GM19372 (cell line): ENCODE results near the gene RELCH.

Source experiments
- ATAC-seq: cut with Tn5 transposase; IDR thresholded peaks from one replicate; pipeline ENCODE4 v1.9.1; 2021; ENCODE audit warnings: mild to moderate bottlenecking, low read depth, moderate library complexity; ENCODE audit not compliant: unreplicated experiment

RELCH gene

DNA sequence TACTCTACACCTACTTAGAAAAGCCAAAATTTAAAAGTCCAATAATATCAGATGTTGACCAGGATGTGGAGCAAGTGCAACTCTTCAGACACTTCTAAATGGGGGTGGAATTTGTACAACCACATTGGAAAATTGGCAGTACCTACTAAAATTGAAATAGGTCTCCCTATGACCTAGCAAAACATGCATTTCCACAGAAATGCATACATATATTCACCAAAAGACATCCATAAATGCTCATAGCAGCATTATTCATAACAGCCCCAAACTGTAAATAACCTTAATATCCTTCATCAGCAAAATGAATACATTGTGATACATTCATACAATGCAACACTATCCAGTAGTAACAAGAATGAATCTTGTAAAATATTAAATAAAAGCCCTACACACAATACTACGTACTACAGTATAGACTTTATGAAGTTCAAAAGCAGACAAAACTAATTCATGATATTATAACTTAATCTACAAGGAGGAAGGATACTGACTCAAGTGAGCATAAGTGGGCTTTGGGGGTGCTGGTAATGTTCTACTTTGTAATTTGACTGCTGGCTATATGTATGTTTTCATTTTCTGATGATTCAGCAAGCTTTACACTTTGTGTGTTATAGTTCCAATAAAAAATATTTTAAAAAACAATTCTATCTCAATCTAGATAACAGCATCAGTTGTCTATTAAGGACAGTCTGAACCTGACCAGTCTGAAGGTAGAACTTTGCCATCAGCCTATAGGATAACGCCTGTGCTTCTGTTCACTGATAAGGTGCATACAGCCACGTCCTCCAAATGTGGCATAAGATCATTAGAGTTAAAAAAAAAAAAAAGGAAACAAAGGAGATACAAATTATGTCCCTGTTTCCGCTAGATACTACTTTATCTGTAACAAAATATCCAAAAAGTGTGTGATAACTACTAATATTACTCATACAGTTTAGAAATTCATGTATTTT lies 131.4 kb downstream of the RELCH start:
- no peak for ATAC-seq

DNA sequence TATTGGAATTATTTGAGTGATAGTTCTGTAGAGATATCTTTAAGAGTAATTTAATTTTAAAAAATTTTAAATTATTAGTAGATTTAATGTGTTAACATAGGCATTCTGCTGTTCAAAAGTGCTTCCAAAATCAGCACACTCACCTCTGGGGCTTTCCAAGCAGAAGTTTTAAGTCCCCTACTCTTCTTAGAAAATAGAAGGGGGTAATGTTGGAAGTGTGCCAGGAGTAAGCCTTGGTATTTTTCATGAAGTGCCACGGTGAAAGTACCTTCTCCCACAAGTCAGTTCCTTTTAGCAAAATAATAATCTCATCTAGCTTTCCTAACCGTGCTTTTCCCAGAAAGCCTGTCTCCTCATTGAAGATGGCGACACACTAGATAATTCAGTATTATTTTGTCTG lies 134.1 kb downstream of the RELCH start:
- no peak for ATAC-seq

DNA sequence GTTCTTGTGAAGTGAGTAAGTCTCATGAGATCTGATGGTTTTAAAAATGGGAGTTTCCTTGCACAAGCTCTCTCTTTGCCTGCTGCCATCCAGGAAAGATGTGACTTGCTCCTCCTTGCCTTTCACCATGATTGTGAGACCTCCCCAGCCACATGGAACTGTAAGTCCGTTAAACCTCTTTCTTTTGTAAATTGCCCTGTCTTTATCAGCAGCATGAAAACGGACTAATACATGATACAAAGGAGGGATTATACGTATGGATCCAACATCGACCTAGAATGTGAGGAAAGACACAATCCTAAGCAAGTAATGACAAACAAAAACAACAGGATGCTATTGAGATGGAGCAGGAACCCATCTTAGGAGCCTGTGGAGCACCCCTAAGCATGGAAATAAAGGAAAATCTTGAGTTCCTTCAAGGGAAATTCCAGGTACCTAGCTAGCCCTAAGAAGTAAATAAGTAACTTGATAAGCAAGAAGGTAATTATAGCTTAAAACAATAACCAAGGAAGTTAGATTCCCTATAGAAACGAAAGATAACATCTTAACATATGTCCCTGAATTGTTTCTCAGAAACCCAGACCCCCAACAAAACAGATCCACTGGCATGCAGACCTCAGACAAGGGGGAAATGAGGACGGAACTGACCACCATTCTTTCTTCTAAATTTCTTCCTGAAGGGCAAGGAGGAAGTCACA lies 136.6 kb downstream of the RELCH start:
- no peak for ATAC-seq

DNA sequence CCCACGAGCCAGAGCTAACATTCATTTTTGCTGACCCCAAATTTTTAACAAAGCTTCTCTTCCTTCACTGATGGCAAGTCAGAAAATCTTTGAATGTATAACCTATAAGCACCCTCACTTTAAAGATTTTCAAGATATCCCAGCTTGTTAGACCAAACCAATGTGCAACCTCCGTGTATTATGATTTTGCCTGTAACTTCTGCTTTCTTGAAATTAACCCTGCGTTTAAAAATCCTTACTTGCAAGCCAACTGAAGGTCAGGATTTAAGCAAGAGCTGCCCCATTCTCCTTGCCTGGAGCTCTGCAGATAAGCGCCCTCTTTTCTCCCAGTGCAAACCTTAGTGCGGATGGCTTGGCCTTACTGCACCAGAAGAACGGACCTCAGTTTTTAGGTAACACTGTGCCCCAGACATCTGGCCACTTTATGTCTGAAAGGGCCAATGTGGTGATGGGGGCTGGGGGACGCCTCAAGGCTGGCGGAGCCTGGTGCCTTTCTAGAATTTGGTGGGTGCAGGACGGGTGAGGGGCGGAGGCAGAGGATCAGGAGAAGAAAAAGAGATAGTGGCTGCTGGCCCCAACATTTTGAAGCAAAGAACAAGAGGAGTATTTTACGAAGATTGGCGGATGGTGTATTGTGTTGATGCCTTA lies 137.2 kb downstream of the RELCH start:
- no peak for ATAC-seq

DNA sequence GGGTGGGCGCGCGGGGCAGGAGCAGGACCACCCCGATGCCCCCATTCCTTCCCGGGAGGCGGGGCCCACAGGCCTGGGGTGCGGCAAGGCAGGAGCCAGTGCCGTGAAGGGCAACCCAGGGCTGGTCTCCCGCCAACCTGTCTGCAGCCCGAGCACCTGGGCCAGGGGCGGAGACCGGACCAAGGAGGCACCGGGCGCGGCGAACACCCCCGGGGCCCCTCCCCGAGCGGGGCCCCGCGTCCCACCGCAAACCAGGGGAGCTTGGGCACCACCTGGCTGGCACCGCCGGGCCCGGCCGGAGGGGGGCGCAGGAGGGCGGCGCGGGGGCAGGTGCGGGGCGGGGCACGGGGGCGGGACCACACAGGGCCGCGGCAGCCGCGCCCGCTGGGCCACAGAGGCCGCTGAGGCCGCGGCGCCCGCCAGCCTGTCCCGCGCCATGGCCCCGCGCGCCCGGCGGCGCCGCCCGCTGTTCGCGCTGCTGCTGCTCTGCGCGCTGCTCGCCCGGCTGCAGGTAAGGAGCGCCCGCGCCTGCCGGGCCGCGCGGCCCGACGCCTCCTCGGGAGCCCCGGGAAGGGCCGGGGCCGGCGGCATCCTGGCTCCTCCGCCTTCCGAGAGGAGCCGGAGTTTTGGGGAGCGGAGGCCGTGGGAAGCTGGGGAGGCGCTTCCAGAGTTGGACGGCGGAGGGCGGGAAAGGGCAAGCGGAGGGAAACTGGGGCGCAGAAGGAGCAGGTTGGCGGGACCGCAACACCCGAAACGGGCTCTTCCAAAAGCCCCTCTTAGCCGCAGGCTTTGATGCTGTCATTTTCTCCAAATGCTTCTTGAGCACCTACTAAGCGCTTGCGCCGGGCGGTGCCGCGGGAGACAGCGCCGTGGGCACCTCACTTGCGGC lies 138.1 kb downstream of the RELCH start, which contains the start of gene TNFRSF11A:
TNFRSF11A (plus strand) TSS at position 394 of the 889 bp plus-strand sequence; CDS start at position 437, 43 bp downstream.
- peak; percentile 73 for ATAC-seq

DNA sequence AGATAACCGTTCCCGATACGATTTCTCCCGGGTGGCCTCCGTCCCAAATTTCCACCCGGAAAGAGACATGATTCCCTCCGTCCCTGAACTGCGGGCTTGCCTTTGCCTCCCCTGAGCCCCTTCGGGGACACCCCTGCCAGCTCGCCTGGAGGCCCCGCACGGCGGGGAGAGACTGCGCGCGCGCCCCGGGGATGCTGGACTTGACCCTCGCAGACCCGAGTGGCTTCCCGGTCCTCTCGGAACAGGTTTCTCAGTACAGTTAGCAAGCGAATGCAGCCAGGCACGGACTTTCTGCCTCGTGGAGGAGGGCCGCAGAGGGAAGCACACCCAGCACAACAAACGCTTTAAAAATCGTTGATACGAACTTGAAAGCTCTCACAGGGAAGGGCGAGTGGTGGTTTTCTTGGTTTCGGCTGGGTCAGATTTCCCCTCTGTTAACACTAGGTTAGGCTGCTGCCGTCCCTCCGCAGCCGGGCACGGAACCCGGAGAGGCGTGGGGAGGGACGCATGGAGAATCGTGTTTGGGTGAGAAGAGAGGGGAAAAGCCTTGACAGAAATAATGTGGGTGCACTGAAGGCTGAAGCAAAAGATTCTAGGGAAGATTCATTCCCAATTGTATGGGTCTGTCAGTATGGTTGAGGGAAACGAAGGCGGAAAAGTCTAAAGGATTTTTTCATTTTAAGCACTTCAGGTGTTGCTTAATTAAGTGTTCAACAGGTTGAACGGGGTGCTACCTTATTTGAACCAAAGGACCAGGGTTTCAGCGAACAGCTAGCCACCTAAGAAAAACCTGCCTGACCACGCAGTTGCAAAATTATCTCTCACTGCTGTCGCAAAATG lies 139.0 kb downstream of the RELCH start:
- no peak for ATAC-seq

DNA sequence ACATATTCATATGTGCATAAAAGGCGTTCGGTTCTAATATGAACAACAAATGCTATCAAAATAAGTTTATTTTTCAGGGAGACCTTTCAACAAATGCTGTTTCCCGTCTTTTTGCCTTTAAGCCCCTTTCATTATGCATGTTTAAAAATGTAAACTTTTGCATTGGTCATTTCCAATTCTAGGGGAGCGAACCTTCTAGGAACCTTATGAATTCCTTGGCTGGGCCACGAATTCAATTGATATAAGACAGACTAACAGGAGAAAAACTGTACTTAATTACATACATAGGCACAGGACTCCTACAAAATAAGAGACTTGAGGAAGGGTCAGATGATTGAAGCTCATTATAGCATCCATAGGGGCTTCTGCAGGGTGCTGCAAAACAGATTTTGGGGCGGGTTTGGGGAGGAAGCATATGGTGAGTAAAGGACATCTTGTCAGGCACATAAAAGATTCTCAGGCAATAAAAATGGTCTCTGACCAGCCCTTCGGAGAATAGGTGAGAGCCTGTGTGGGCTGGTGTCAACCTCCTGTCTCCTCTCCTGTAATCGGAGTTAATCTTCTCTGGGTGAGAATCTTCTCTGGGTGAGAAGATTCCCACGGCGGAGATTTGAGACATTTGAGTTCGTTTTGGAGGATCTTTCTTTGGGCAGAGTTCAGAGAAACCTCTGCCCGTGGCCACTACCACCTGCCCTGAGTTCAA lies 139.7 kb downstream of the RELCH start:
- ATAC-seq = no peak

DNA sequence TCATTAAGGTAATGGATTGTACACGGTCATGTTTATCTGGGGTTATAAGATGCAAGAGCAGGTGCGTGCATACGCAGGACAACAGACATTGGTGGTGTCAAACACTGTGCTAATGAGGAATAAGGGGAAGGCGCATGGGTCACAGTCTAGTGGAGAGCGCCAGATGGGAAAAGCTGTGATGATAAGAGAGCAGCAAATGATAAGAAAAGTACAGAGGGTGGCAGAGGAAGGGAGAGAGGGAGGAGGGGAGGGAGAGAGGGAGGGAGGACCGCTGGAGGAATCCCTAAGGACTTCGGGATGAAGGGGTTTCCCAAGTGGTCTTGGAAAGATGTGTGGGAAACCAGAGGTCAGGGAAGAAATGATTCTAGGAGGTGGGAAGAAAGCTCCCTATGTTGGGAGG lies 140.9 kb downstream of the RELCH start:
- no peak for ATAC-seq

DNA sequence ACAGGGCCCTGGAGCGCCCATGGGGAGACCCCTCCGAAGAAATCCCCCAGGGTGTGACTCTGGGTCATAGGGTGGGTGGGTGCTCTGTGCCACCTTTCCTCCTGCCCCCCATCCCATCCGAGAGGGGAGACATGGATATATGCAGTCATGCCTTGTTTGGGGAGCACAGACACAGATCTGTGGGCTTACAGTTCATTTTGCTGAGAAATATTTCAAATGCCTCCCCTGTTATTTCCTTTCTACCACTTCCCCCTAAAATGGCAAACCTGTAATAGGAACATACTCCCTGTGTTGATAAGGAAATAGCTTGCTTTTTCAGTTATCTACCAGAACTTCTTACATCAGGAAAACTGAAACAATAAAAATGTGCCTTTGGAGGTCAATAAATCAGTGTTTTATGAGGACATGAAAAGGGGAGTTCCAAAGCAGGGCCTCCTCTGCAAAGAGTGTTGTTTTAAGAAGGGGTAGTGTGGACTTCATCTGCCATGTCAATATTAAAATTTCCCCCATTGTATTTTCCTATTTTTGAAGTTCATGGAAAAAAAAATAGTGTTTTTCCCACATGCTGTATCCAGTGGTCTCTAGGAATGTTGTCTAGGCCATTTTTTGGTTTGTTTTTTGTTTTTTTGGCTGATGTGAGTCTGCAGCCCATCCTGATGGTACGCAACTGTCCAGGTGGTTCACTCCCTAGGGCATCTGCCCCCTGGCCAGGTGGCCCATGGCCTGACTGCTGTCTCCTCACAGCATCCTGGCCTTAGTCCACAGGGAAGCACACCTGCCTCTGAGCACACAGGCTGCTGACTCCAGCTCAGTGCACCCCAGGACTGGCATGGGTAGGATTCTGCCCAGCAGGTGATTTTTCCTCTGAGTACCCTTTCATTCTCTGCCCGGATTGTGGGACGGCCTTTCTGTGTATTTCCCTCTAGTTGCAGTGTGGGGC lies 141.8 kb downstream of the RELCH start:
- ATAC-seq = no peak

DNA sequence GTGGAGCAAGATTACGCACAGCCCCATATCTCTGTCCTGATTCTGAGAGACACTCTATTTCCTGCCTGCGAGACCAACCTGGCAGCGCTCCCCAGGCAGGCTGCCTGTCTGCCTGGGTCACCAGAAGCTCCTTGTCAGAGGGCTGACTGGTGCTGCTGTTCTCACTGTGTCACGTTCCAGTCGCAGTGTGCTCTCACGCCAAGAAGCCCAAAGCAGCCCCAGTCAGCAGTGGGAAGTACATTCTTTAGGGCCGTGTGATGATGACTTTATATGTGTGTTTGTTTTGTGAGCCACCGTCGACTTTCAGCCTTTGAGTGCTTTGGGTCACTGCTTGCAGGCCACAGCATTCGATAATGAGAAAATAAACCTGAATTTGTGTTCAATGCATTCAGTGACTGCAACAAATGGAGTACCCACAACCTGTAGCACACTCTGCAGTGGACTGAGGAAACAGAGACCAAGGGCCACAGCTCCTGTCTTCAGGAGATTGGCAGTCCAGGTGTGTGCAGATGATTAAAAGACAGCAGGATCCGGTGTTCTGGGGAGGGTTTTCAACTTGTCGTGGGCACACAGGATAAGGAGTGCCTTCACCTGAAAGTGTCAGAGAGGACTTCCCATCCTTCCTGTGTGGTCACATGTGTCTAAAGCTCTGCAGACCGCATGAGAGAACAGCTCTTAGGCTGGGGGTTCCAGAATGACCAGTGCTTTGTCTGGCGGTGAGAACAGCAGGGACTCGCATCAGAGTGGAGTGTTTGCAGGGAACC lies 142.8 kb downstream of the RELCH start:
- ATAC-seq = no peak

DNA sequence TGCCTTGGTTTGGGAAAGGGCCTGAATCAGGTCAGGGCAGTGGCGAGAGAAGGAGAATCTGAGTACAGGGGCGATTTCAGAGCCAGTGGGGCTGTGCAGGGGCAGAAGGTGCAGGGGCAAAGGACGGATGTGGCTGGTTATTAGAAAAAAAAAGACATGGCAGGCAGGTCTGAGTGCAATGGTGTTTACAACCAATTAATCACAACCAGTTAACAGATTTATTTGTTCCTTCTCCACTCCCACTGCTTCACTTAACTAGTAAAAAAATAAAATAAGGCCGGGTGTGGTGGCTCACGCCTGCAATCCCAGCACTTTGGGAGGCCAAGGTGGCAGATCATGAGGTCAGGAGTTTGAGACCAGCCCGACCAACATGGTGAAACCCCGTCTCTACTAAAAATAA lies 143.6 kb downstream of the RELCH start:
- no peak for ATAC-seq

DNA sequence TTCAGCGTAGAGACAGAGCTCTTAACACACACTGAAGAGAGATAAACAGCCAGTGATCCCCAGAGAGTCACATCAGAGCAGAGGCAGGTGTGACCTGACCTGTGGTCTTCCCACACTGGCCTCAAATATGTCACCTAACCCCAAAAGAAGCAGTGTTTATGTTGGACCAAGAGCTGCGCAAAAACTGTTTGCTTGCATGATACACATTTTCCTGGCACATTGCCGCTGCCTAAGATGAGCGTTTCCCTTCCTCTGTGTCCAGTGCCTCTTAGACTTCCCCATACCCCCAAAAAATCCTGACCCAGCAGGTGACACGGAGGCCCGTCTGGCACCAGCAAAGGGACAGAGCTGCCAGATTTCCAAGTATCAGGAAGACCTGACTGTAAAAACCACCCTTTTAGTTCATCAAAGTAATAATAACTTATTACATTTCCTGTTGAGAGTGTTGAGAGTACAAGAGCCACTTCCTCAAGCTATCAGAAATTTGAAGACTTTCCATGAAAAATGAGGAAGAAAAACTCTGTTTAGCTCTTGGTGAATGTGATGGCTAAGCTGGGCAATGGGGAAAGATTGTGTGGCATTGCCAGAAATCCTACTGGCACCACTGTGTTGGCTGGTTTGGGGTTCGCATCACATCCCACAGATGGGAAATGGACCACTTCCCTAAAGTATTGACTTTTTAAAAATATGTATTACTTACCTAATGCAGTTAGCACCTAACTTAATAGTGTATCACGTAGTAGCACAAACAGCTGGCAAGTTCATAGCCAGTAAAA lies 144.7 kb downstream of the RELCH start:
- ATAC-seq = no peak

DNA sequence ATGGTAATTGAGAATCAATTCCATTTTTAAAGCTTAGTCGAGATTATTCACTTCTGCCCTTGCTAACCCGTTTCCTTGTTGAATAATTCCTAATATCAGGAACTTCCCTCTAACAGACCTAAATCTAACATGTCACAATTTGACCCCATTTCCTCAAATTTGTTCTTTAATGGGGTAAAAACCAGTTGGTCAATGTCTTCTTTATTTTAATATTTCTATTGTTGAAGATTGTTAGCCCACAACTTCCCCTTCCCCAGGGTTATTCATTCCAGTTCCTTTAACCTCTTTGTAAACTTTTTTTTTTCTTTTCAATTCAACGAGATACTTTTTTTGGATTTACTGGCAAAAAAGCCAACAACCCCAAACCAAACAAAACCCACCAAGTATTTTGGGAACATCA lies 145.4 kb downstream of the RELCH start:
- ATAC-seq = no peak

DNA sequence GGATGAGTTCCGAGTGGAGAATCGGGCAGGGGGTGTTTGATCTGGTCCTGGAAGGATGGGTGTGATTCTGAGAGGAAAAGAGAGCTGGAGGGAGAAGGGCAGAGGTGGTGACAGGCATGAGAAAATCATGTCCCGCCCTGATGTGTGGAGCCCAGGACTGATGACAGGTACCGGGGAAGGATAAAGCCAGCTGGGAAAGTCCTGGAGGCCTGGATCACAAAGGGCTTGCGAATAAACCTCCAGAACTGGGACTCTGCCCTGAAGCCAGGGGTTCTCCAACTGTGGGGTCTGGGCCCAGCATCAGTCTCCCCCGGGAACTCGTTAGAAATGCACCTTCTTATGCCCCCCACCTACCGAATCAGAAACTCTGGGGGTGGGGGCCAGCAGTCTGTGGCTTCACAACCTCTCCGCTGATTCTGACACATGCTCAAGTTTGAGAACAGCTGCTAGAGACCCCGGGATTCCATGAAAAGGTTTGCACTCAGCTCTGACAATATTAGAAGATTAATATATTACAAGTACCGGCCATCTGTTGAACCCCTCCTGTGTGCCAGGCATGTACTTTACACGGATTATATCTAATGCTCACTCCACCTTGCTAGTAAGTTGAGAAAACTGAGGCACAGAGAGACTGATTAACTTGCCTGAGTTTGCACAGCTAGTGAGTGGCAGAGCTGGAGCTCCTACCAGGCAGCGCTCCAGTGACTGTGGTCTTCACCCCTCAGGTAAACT lies 146.1 kb downstream of the RELCH start:
- no peak for ATAC-seq

DNA sequence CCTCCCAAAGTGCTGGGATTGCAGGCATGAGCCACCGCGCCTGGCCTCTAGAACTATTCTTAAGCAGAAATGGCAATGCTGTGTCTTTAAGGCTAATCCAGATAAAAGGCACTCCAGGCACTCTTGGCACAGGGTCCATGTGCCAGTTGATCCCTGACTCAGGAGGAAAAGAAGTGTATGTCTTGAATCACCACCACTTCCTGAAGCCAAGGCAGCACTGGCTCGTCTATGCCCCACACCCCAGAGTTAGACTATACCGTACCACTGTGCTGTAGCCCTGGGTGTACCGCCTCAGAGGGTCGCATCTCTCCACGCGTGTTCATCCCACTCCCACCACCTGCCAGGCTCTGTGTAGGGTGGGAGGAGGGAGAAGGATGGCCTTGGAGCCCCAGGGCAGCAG lies 147.1 kb downstream of the RELCH start:
- ATAC-seq = no peak
